Stimulated activated CD8-positive, alpha-beta memory T cell treated with anti-CD3 and anti-CD28 coated beads, Interleukin-4, amount 100 ng/mL, for 1 hour (primary cell): ENCODE measurements around the gene HDAC5.

Source experiments
- DNase-seq, 2 donors: peaks; one replicate each; pipeline ENCODE4 v3.0.0-alpha.2; 2020; ENCODE audit warnings: low read depth in 2 of 2, low spot score in 1 of 2

HDAC5 gene

DNA sequence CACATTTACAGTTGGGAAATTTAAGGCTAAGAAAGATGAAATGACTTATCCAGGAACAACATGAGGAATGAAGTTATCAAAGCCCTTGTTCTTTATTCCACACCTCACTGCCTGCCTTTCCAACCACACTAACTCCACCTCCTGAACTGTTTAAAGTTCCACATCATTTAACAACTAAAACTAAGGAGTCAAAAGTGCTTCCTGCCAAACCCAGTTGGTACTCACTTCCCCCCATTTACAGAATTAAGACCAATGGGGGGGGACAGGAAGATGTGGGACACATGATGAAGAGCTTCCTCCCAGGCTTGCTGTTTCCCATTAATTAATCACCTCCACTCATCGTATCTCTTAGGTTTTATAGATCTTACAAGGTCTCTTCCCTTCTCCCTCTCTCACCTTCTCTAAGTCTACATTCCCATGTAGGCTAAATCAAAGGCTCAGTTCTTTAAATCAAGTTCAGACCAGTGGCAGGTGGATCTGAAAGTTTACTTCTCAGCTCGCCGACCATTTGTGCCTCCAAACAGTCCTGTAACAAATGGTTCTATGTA lies 89.5 kb downstream of the HDAC5 start:
- DNase-seq: no peak

DNA sequence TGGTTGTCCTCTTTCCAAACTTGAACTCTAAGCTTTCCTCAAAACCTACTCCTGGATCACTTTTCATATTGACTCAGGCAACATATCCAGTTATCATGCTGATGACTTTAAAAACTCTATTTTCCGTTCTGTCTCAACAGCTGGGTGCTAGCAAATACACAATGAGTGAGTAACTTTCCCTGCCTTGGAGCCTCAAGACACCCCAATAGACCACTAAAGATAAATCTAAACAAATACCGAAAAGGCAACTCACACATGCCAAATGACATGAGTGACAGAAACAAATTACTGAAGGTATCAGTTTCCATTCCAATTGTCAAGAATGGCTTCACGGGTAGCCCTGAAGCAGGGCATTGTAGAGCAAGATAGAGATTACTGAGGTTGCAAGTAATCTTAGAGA lies 93.0 kb downstream of the HDAC5 start:
- DNase-seq: no peak

DNA sequence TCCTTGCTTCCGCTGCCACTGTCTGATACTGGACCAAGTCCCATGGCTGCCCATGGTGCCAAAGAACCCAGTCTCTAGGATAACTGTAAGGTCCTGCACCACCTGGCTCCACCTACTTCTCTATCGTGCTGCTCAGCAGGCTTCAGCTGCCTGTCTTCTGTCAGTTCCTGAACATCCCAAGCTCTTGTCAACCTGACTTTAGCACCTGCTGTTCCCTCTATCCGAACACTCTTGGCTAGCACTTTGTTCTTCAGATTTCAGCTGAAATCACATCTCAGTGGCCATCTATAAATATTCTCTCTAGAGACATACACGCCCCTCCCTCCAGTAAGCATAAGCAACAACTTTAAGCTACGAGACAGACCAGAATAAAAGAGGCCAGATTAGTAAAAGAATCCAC lies 93.7 kb downstream of the HDAC5 start:
- DNase-seq: no peak
